ENCODE measurements around the gene MEF2C.
A peak's percentile ranks its signal among the peaks of the same experiment; 100 is the strongest.

The MEF2C gene

GRCh38 chr5:88685591-88686541 is 197.1 kb downstream of the MEF2C start:
- no peak for DNase-seq

GRCh38 chr5:88683506-88684135 is 199.4 kb downstream of the MEF2C start:
- DNase-seq = peak; percentile 32

GRCh38 chr5:88682881-88683361 is 200.1 kb downstream of the MEF2C start:
- no peak for DNase-seq

- no peak for DNase-seq
Observed at GRCh38 chr5:88682131-88682530, 200.9 kb downstream of the MEF2C start.

GRCh38 chr5:88681211-88681803 is 201.7 kb downstream of the MEF2C start:
- DNase-seq = no peak

- DNase-seq = peak; percentile 74
Observed at GRCh38 chr5:88680253-88681132, 202.5 kb downstream of the MEF2C start.

GRCh38 chr5:88679638-88680037 is 203.3 kb downstream of the MEF2C start:
- DNase-seq = peak; percentile 18

- no peak for DNase-seq
Observed at GRCh38 chr5:88678770-88679381, 204.1 kb downstream of the MEF2C start.

- no peak for DNase-seq
Observed at GRCh38 chr5:88677943-88678769, 204.8 kb downstream of the MEF2C start.

- DNase-seq = no peak
Observed at GRCh38 chr5:88677376-88677895, 205.5 kb downstream of the MEF2C start.

- DNase-seq = no peak
Observed at GRCh38 chr5:88676637-88677375, 206.2 kb downstream of the MEF2C start.

GRCh38 chr5:88675708-88676636 is 207.0 kb downstream of the MEF2C start:
- peak; percentile 51 for DNase-seq

- peak; percentile 27 for DNase-seq
Observed at GRCh38 chr5:88675168-88675707, 207.7 kb downstream of the MEF2C start.

GRCh38 chr5:88674356-88675167 is 208.4 kb downstream of the MEF2C start:
- peak; percentile 55 for DNase-seq

GRCh38 chr5:88673253-88674105 is 209.5 kb downstream of the MEF2C start:
- no peak for DNase-seq

- no peak for DNase-seq
Observed at GRCh38 chr5:88672644-88673252, 210.2 kb downstream of the MEF2C start.
